HG03196 (cell line): ENCODE measurements around the gene ZFP36L1.
"Not testable (repeated sequence)": the region's sequence is repeated elsewhere in the genome, so short reads cannot be mapped to it uniquely, and the experiment has no call there.

Experiments used
- ATAC-seq: cut with Tn5 transposase; IDR thresholded peaks from one replicate; pipeline ENCODE4 v1.9.1; 2021; ENCODE audit not compliant: unreplicated experiment

The ZFP36L1 gene

GRCh38 chr14:68766299-68767247 lies 26.3 kb downstream of the ZFP36L1 start:
- ATAC-seq = no peak

- not testable (repeated sequence) for ATAC-seq
Measured at GRCh38 chr14:68763843-68764242, 29.0 kb downstream of the ZFP36L1 start.

GRCh38 chr14:68762953-68763764 lies 29.7 kb downstream of the ZFP36L1 start:
- ATAC-seq = no peak

GRCh38 chr14:68761391-68761790 lies 31.5 kb downstream of the ZFP36L1 start:
- no peak for ATAC-seq

- ATAC-seq = no peak
Measured at GRCh38 chr14:68760761-68761160, 32.1 kb downstream of the ZFP36L1 start.

GRCh38 chr14:68759937-68760336 lies 32.9 kb downstream of the ZFP36L1 start:
- ATAC-seq = no peak

GRCh38 chr14:68759017-68759560 lies 33.8 kb downstream of the ZFP36L1 start:
- no peak for ATAC-seq

GRCh38 chr14:68758301-68758700 lies 34.6 kb downstream of the ZFP36L1 start:
- no peak for ATAC-seq

GRCh38 chr14:68757618-68758081 lies 35.2 kb downstream of the ZFP36L1 start:
- no peak for ATAC-seq

- ATAC-seq = no peak
Measured at GRCh38 chr14:68756734-68757133, 36.1 kb downstream of the ZFP36L1 start.

- ATAC-seq = no peak
Measured at GRCh38 chr14:68756000-68756481, 36.8 kb downstream of the ZFP36L1 start.

GRCh38 chr14:68755016-68755353 lies 37.9 kb downstream of the ZFP36L1 start:
- ATAC-seq = no peak

GRCh38 chr14:68753690-68754089 lies 39.2 kb downstream of the ZFP36L1 start:
- ATAC-seq = no peak

GRCh38 chr14:68752271-68753006 lies 40.4 kb downstream of the ZFP36L1 start:
- no peak for ATAC-seq

- ATAC-seq = no peak
Measured at GRCh38 chr14:68749487-68750475, 43.1 kb downstream of the ZFP36L1 start.

GRCh38 chr14:68748691-68749090 lies 44.2 kb downstream of the ZFP36L1 start:
- no peak for ATAC-seq

- ATAC-seq = no peak
Measured at GRCh38 chr14:68748260-68748659, 44.6 kb downstream of the ZFP36L1 start.

GRCh38 chr14:68747393-68747792 lies 45.5 kb downstream of the ZFP36L1 start:
- ATAC-seq = no peak

GRCh38 chr14:68744613-68745012 lies 48.3 kb downstream of the ZFP36L1 start:
- no peak for ATAC-seq
